Neural progenitor cell (in vitro differentiated cells): Measurements from ENCODE around the gene BFSP2.

Source experiments
- EZH2 ChIP-seq: fragments of 200-600 bp; sonication (generic); IDR thresholded peaks from 2 replicates; pipeline ENCODE4 v1.6.1; 2017; ENCODE audit warnings: antibody characterized with exemption, mild to moderate bottlenecking, moderate library complexity
- EZH2phosphoT487 ChIP-seq: fragments of 200-600 bp; sonication (generic); IDR thresholded peaks from 2 replicates; pipeline ENCODE4 v1.6.1; 2017; ENCODE audit warnings: antibody characterized with exemption
- TF ChIP-seq, protein P1 (sequence below): fragments of 200-600 bp; sonication (generic); IDR thresholded peaks from 2 replicates; pipeline ENCODE4 v1.5.1; 2017; ENCODE audit warnings: antibody characterized with exemption, mild to moderate bottlenecking

GRCh38 chr3:133361011-133361410, 38.8 kb upstream of the BFSP2 start:
- TF ChIP-seq, protein P1, sequence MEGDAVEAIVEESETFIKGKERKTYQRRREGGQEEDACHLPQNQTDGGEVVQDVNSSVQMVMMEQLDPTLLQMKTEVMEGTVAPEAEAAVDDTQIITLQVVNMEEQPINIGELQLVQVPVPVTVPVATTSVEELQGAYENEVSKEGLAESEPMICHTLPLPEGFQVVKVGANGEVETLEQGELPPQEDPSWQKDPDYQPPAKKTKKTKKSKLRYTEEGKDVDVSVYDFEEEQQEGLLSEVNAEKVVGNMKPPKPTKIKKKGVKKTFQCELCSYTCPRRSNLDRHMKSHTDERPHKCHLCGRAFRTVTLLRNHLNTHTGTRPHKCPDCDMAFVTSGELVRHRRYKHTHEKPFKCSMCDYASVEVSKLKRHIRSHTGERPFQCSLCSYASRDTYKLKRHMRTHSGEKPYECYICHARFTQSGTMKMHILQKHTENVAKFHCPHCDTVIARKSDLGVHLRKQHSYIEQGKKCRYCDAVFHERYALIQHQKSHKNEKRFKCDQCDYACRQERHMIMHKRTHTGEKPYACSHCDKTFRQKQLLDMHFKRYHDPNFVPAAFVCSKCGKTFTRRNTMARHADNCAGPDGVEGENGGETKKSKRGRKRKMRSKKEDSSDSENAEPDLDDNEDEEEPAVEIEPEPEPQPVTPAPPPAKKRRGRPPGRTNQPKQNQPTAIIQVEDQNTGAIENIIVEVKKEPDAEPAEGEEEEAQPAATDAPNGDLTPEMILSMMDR = no peak
- TF ChIP-seq EZH2 = no peak
- no peak for TF ChIP-seq EZH2phosphoT487
